Heart left ventricle (tissue), 16 donors: ENCODE measurements around the gene SLC10A7. TPM values are rescaled to one million over a fixed set of nuclear protein-coding genes. Genes with fewer than 3 reads are reported as not detected.

Experiments used
- ATAC-seq, 4 donors: fragments of 200-7000 bp; cut with Tn5 transposase; one replicate each; pipeline ENCODE4 v1.9.1; 2020 to 2022; ENCODE audit warnings: moderate library complexity in 4 of 4, mild to moderate bottlenecking in 3 of 4, moderate number of reproducible peaks in 1 of 4
- DNase-seq, 5 donors: peaks; one replicate each; pipeline ENCODE4 v3.0.0-alpha.2; 2020
- H3K27ac ChIP-seq, 12 donors: fragments of 200-600 bp; sonication (generic) in 4 of 12; one replicate each; pipeline versions ENCODE4 v1.5.0 to v1.8.0; 2016 to 2022; ENCODE audit warnings: mild to moderate bottlenecking in 2 of 12
- H3K27me3 ChIP-seq, 9 donors: fragments of 200-600 bp; sonication (generic) in 2 of 9; one replicate each; pipeline versions ENCODE4 v1.5.1 to v1.8.0; 2016 to 2022; ENCODE audit warnings: mild to moderate bottlenecking in 3 of 9
- H3K36me3 ChIP-seq, 9 donors: fragments of 200-600 bp; sonication (generic) in 2 of 9; one replicate each; pipeline versions ENCODE4 v1.5.0 to v1.8.0; 2018 to 2022; ENCODE audit warnings: mild to moderate bottlenecking in 2 of 9
- H3K4me1 ChIP-seq, 12 donors: fragments of 200-600 bp; sonication (generic) in 4 of 12; one replicate each; pipeline versions ENCODE4 v1.5.0 to v1.8.0; 2016 to 2022; ENCODE audit warnings: mild to moderate bottlenecking in 3 of 12
- H3K4me3 ChIP-seq, 12 donors: fragments of 200-600 bp; sonication (generic) in 4 of 12; one replicate each; pipeline versions ENCODE4 v1.5.0 to v1.8.0; 2017 to 2022; ENCODE audit warnings: mild to moderate bottlenecking in 9 of 12, moderate library complexity in 4 of 12
- H3K9me3 ChIP-seq, 12 donors: fragments of 200-600 bp; sonication (generic) in 4 of 12; one replicate each; pipeline versions ENCODE4 v1.5.0 to v1.8.0; 2016 to 2022; ENCODE audit warnings: mild to moderate bottlenecking in 1 of 12
- CTCF ChIP-seq, 12 donors: fragments of 200-600 bp; sonication (generic) in 4 of 12; IDR thresholded peaks; one replicate each; pipeline versions ENCODE4 v1.5.0 to v1.8.0; 2018 to 2022; ENCODE audit warnings: antibody characterized with exemption in 12 of 12, mild to moderate bottlenecking in 5 of 12
- POLR2A ChIP-seq, 2 donors: fragments of 450-650 bp; IDR thresholded peaks; one replicate each; pipeline ENCODE4 v1.6.1; 2017; ENCODE audit warnings: antibody characterized with exemption in 2 of 2, mild to moderate bottlenecking in 2 of 2, moderate library complexity in 2 of 2
- WGBS, 4 donors: extraction: QIAGEN DNeasy Blood & Tissue Kit in 2 of 4; methylation state at CpG; one replicate each; pipeline versions ENCODE4 v1.1.5 to v1.1.7; 2013 to 2018; 5-methylcytosine and 5-hydroxymethylcytosine counted together
- intact Hi-C, 10 donors: fragments of 100-400 bp; cut with DNase I; formaldehyde crosslinking; loops; one replicate each; pipeline versions ENCODE4 v1.11.1 to v1.14.2; 2022
- polyA plus RNA-seq, 2 donors: library from polyadenylated mRNA; stranded (reverse); fragments of 200-250 nt; gene quantifications; one replicate each; pipeline ENCODE4 v1.2.3, GENCODE V29; 2013
- total RNA-seq, 9 donors: library from RNA; depleted of rRNA in 2 of 9; stranded (reverse); fragments of >200 nt in 2 of 9; fragmentation: NEBNext Ultra II Directional in 3 of 9; extraction: Animal tissue kit (Norgen Biotek cat#: 25700) in 3 of 9; gene quantifications; one replicate each; pipeline versions ENCODE4 v1.1.0 to v1.2.4, GENCODE V29; 2016 to 2023
- donor health status: ischemic (EF 13 %, LVEDD 7.1; RV severe dilation, severe dysfunction).
- donor health status: healthy with polysubstance abuse.
- donor health status: DM: no; HTN: yes; CAD: no.
- donor health status: DM: no; HTN: no; CAD: no.
- donor health status: ischemic (EF 25% LVEDD 6.9; RV normal size, moderate dysfunction).
- donor health status: ischemic (EF 25% LVEDD 5.7; RV mildly dilated, moderate dysfunction).
- donor health status: healthy.
- donor health status: DM: yes; HTN: yes; CAD: no.
- donor health status: ischemic (EF 35%, LVEDD 5.7; RV mildly dilated, moderate dysfunction).
- donor health status: nonischemic (EF 11% LVEDD 7.7; RV severe dilation, severe dysfunction).
- donor health status: DM: yes; HTN: yes; CAD: no.
- donor health status: PGD.
- donor health status: ischemic (EF 29% LVEDD 5.4; RV normal size, mild dysfunction).
- donor health status: nonischemic (EF 23%, LVEDD 6.1; RV moderate dilation, normal function).

The SLC10A7 gene
- total and polyA plus RNA-seq, 11 donors: 1.2 to 8.7 (median 3.1) TPM

- no peaks in the 10 kb centered on the region for H3K36me3 ChIP-seq
- H3K9me3 ChIP-seq: peaks cover 0 to 5% (median 0%) of the 10 kb centered on the region in 12 donors
- WGBS, 4 donors: 48 to 64% (median 54%) methylated on average over 1 of the region's 1 CpG
- TF ChIP-seq CTCF (IDR thresholded peaks at IDR 0.05): no peak
- no peak for TF ChIP-seq POLR2A (IDR thresholded peaks at IDR 0.05)
- no peaks in the 10 kb centered on the region for H3K27me3 ChIP-seq
- H3K27ac ChIP-seq: no peak overlapping the region
- intact Hi-C loops: no loop called here
- H3K4me1 ChIP-seq: no peaks in the 10 kb centered on the region
- no peak overlapping the region for H3K4me3 ChIP-seq
- ATAC-seq (no peak), DNase-seq (no peak)
Measured at GRCh38 chr4:146382194-146382593, 139.5 kb downstream of the SLC10A7 start.

- Histone ChIP-seq H3K36me3 (no peaks in the 10 kb centered on the region), H3K4me1 (no peaks in the 10 kb centered on the region), H3K9me3 (peaks cover 0 to 14% (median 0%) of the 10 kb centered on the region in 12 donors), H3K27ac (no peak overlapping the region), H3K27me3 (no peaks in the 10 kb centered on the region), H3K4me3 (no peak overlapping the region)
- intact Hi-C loops: no loop called here
- no peak for DNase-seq
- 68 to 94% (median 79%) methylated on average over 2 of the region's 2 CpGs for WGBS, 4 donors
- TF ChIP-seq POLR2A (IDR thresholded peaks at IDR 0.05) (no peak), CTCF (IDR thresholded peaks at IDR 0.05) (no peak)
- ATAC-seq: no peak
Measured at GRCh38 chr4:146381263-146381872, 140.4 kb downstream of the SLC10A7 start.

- Histone ChIP-seq H3K9me3 (peaks cover 0 to 18% (median 0%) of the 10 kb centered on the region in 12 donors), H3K27me3 (no peaks in the 10 kb centered on the region), H3K36me3 (no peaks in the 10 kb centered on the region), H3K27ac (no peak overlapping the region), H3K4me1 (no peaks in the 10 kb centered on the region), H3K4me3 (no peak overlapping the region)
- intact Hi-C loops: no loop called here
- TF ChIP-seq CTCF (IDR thresholded peaks at IDR 0.05) (no peak), POLR2A (IDR thresholded peaks at IDR 0.05) (no peak)
- ATAC-seq (no peak), DNase-seq (no peak)
- WGBS, 4 donors: 94 to 98% (median 96%) methylated on average over 2 of the region's 2 CpGs
Measured at GRCh38 chr4:146379744-146380143, 142.0 kb downstream of the SLC10A7 start.

GRCh38 chr4:146371812-146372211 lies 149.9 kb downstream of the SLC10A7 start:
- Histone ChIP-seq H3K9me3 (peaks cover 0 to 9% (median 0%) of the 10 kb centered on the region in 12 donors), H3K4me1 (peaks cover 0 to 37% (median 14%) of the 10 kb centered on the region in 12 donors), H3K4me3 (no peak overlapping the region), H3K36me3 (no peaks in the 10 kb centered on the region), H3K27ac (no peak overlapping the region), H3K27me3 (no peaks in the 10 kb centered on the region)
- 90 to 96% (median 93%) methylated on average over 1 of the region's 1 CpG for WGBS, 4 donors
- intact Hi-C loops: no loop called here
- DNase-seq: no peak
- ATAC-seq: no peak
- no peak for TF ChIP-seq POLR2A (IDR thresholded peaks at IDR 0.05)
- no peak for TF ChIP-seq CTCF (IDR thresholded peaks at IDR 0.05)
